Measurements from ENCODE around the gene ADAMTS12. TPM values are rescaled to one million over a fixed set of nuclear protein-coding genes. Genes with fewer than 3 reads are reported as not detected.

Gene ADAMTS12
- polyA plus RNA-seq, 3 donors = not detected

DNA sequence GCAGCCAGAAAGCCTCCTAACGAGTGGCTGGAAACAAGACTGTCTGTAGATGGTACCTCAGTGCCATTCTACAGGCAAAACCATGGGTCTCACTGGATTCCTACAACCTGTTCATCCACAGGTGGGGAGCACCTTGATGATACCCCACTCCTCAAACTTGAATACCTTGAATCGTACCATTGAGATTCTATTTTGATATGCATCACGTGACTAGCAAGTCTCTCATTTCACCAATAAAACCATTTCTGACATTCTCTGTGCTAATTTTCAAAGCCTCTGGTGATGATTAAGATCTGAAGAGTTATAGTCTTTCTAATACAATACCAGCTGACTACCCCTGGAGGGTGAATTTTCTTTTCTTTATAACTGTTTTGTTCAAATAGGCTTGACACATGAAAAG, 188.9 kb downstream of the ADAMTS12 start:
- Histone ChIP-seq H3K27ac (ENCODE audit: low read depth in 1 of 2, low read length in 2 of 2) (no peak overlapping the region), H3K9me3 (replicated peaks in 1 of 2; ENCODE audit: control insufficient read depth in 1 of 2, insufficient read depth in 1 of 2, low read length in 2 of 2) (no peaks in the 10 kb centered on the region), H2AFZ (ENCODE audit: insufficient read depth, low read depth, low read length, poor library complexity, severe bottlenecking) (no peak overlapping the region), H3K79me2 (ENCODE audit: insufficient read depth, low read length) (no peaks in the 10 kb centered on the region), H3K4me3 (replicated peaks in 1 of 3; ENCODE audit: low read depth in 2 of 3, low read length in 3 of 3) (no peak overlapping the region), H3K4me2 (replicated peaks; ENCODE audit: extremely low read depth, low read length, poor library complexity, severe bottlenecking) (no peak overlapping the region), H3K9ac (ENCODE audit: insufficient read depth, low read length, poor library complexity, severe bottlenecking) (no peak overlapping the region), H3K36me3 (replicated peaks in 1 of 2; ENCODE audit: control insufficient read depth in 1 of 2, insufficient read depth in 2 of 2, low read length in 2 of 2) (no peaks in the 10 kb centered on the region), H4K20me1 (ENCODE audit: insufficient read depth, low read length) (no peaks in the 10 kb centered on the region), H3K4me1 (ENCODE audit: control insufficient read depth in 1 of 2, insufficient read depth in 2 of 2, low read length in 2 of 2) (no peaks in the 10 kb centered on the region), H3K27me3 (ENCODE audit: control insufficient read depth in 2 of 2, insufficient read depth in 2 of 2, low read length in 2 of 2) (no peaks in the 10 kb centered on the region)
- DNase-seq = no peak
- TF ChIP-seq, protein P1, sequence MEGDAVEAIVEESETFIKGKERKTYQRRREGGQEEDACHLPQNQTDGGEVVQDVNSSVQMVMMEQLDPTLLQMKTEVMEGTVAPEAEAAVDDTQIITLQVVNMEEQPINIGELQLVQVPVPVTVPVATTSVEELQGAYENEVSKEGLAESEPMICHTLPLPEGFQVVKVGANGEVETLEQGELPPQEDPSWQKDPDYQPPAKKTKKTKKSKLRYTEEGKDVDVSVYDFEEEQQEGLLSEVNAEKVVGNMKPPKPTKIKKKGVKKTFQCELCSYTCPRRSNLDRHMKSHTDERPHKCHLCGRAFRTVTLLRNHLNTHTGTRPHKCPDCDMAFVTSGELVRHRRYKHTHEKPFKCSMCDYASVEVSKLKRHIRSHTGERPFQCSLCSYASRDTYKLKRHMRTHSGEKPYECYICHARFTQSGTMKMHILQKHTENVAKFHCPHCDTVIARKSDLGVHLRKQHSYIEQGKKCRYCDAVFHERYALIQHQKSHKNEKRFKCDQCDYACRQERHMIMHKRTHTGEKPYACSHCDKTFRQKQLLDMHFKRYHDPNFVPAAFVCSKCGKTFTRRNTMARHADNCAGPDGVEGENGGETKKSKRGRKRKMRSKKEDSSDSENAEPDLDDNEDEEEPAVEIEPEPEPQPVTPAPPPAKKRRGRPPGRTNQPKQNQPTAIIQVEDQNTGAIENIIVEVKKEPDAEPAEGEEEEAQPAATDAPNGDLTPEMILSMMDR (IDR thresholded peaks at IDR 0.05) = no peak
- H3K9me3 Mint-ChIP-seq = peaks cover 2 to 16% (median 11%) of the 10 kb centered on the region in 7 donors
- no peak overlapping the region for H3K27ac Mint-ChIP-seq
- no peaks in the 10 kb centered on the region for H3K27me3 Mint-ChIP-seq (ENCODE audit: low read depth in 3 of 3)
- H3K4me3 Mint-ChIP-seq = no peak overlapping the region
- intact Hi-C loops (cut with micrococcal nuclease) = no loop called here
- H3K36me3 Mint-ChIP-seq = no peaks in the 10 kb centered on the region
- no peaks in the 10 kb centered on the region for H3K4me1 Mint-ChIP-seq
- 60% methylated on average over 1 of the region's 3 CpGs for WGBS (ENCODE audit: insufficient coverage)

DNA sequence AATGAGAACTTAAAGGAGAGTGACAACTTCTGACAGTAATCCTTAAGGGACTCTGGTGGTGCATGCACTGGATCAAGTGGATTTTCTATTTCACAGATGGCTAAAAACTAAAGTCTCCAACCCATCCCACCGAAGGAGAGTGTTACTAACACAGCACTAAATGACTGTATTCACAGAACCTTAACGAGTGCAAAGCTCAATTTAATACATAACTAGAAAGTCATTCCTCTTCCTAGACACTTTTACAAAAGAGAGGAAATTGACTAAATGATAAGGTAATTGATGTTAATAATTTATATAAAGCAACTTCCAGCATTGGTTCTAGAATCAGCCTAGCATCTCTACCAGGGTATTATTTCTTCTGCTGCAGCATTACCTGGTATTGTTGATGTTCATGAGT, 189.8 kb downstream of the ADAMTS12 start:
- DNase-seq = no peak
- no peak overlapping the region for H3K27ac ChIP-seq (ENCODE audit: low read depth in 1 of 2, low read length in 2 of 2)
- H3K27me3 ChIP-seq (ENCODE audit: control insufficient read depth in 2 of 2, insufficient read depth in 2 of 2, low read length in 2 of 2) = no peaks in the 10 kb centered on the region
- H3K36me3 ChIP-seq (replicated peaks in 1 of 2; ENCODE audit: control insufficient read depth in 1 of 2, insufficient read depth in 2 of 2, low read length in 2 of 2) = no peaks in the 10 kb centered on the region
- Mint-ChIP-seq H3K9me3 (peaks cover 2 to 16% (median 7%) of the 10 kb centered on the region in 7 donors), H3K36me3 (no peaks in the 10 kb centered on the region), H3K27ac (no peak overlapping the region), H3K4me1 (no peaks in the 10 kb centered on the region), H3K27me3 (ENCODE audit: low read depth in 3 of 3) (peaks cover 0 to 1% (median 1%) of the 10 kb centered on the region in 3 donors), H3K4me3 (no peak overlapping the region)
- no peaks in the 10 kb centered on the region for H3K9me3 ChIP-seq (replicated peaks in 1 of 2; ENCODE audit: control insufficient read depth in 1 of 2, insufficient read depth in 1 of 2, low read length in 2 of 2)
- TF ChIP-seq, protein P1 (IDR thresholded peaks at IDR 0.05) = no peak
- H3K9ac ChIP-seq (ENCODE audit: insufficient read depth, low read length, poor library complexity, severe bottlenecking) = no peak overlapping the region
- no peak overlapping the region for H3K4me3 ChIP-seq (replicated peaks in 1 of 3; ENCODE audit: low read depth in 2 of 3, low read length in 3 of 3)
- H3K79me2 ChIP-seq (ENCODE audit: insufficient read depth, low read length) = no peaks in the 10 kb centered on the region
- H2AFZ ChIP-seq (ENCODE audit: insufficient read depth, low read depth, low read length, poor library complexity, severe bottlenecking) = no peak overlapping the region
- no peak overlapping the region for H3K4me2 ChIP-seq (replicated peaks; ENCODE audit: extremely low read depth, low read length, poor library complexity, severe bottlenecking)
- WGBS (ENCODE audit: insufficient coverage) = no CpG with 5 or more reads among the region's 2 CpGs
- intact Hi-C loops (cut with micrococcal nuclease) = no loop called here
- H4K20me1 ChIP-seq (ENCODE audit: insufficient read depth, low read length) = no peaks in the 10 kb centered on the region
- H3K4me1 ChIP-seq (ENCODE audit: control insufficient read depth in 1 of 2, insufficient read depth in 2 of 2, low read length in 2 of 2) = no peaks in the 10 kb centered on the region

Data from CD14-positive monocyte (primary cell).